ENCODE results near the gene MTM1.

DNA sequence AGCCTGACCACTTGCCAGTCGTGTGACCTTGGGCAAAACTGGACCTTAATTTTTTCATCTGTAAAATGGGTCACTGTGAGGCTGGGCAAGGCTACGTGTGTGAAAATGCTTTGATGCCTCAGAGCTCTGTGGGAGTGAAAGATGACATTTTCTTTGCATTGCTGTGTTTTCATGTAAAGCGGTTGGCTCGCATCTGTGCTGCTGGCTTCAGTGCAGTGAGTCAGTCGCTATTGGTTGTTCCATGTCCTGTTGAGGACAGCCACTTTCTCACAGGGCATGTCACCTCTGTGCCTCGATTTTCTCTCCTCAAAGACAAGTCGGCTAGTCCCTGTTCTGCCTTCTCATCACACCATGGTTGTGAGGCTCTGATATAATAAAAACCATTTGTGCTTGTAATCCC, 129.2 kb downstream of the MTM1 start:
- TF ChIP-seq, protein P1, sequence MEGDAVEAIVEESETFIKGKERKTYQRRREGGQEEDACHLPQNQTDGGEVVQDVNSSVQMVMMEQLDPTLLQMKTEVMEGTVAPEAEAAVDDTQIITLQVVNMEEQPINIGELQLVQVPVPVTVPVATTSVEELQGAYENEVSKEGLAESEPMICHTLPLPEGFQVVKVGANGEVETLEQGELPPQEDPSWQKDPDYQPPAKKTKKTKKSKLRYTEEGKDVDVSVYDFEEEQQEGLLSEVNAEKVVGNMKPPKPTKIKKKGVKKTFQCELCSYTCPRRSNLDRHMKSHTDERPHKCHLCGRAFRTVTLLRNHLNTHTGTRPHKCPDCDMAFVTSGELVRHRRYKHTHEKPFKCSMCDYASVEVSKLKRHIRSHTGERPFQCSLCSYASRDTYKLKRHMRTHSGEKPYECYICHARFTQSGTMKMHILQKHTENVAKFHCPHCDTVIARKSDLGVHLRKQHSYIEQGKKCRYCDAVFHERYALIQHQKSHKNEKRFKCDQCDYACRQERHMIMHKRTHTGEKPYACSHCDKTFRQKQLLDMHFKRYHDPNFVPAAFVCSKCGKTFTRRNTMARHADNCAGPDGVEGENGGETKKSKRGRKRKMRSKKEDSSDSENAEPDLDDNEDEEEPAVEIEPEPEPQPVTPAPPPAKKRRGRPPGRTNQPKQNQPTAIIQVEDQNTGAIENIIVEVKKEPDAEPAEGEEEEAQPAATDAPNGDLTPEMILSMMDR (conservative IDR thresholded peaks at IDR 0.05), result no peak
- no peak for TF ChIP-seq EZH2 (IDR thresholded peaks at IDR 0.05; ENCODE audit: low read depth)

Measured in PC-9 (cell line).